ENCODE results near the gene RCAN2.

Gene RCAN2

GRCh38 chr6:46376562-46377061 is 114.6 kb downstream of the RCAN2 start:
- H3K4me3 ChIP-seq (ENCODE audit: low read depth, low read length) = no peak overlapping the region
- no peak for DNase-seq (ENCODE audit: low read depth)
- TF ChIP-seq CTCF (IDR thresholded peaks at IDR 0.05; ENCODE audit: low read depth, low read length, missing control alignments) = no peak
- in situ Hi-C loops (cut with HindIII; ENCODE audit: low sequenced_read_pairs) = loop anchor here (5.0 kb wide), 1 partner anchor 34 kb away; no protein-coding TSS in a partner anchor

GRCh38 chr6:46370622-46371021 is 120.6 kb downstream of the RCAN2 start:
- in situ Hi-C loops (cut with HindIII; ENCODE audit: low sequenced_read_pairs) = no loop called here
- no peak for DNase-seq (ENCODE audit: low read depth)
- no peak overlapping the region for H3K4me3 ChIP-seq (ENCODE audit: low read depth, low read length)
- no peak for TF ChIP-seq CTCF (IDR thresholded peaks at IDR 0.05; ENCODE audit: low read depth, low read length, missing control alignments)

- no peak for DNase-seq (ENCODE audit: low read depth)
- no peak for TF ChIP-seq CTCF (IDR thresholded peaks at IDR 0.05; ENCODE audit: low read depth, low read length, missing control alignments)
- in situ Hi-C loops (cut with HindIII; ENCODE audit: low sequenced_read_pairs) = no loop called here
- H3K4me3 ChIP-seq (ENCODE audit: low read depth, low read length) = no peak overlapping the region
These were observed 123.1 kb downstream of the RCAN2 start for GRCh38 chr6:46368169-46368536.

- in situ Hi-C loops (cut with HindIII; ENCODE audit: low sequenced_read_pairs) = no loop called here
- no peak for DNase-seq (ENCODE audit: low read depth)
- H3K4me3 ChIP-seq (ENCODE audit: low read depth, low read length) = no peak overlapping the region
- no peak for TF ChIP-seq CTCF (IDR thresholded peaks at IDR 0.05; ENCODE audit: low read depth, low read length, missing control alignments)
These were observed 123.7 kb downstream of the RCAN2 start for GRCh38 chr6:46367354-46368168.

DNA sequence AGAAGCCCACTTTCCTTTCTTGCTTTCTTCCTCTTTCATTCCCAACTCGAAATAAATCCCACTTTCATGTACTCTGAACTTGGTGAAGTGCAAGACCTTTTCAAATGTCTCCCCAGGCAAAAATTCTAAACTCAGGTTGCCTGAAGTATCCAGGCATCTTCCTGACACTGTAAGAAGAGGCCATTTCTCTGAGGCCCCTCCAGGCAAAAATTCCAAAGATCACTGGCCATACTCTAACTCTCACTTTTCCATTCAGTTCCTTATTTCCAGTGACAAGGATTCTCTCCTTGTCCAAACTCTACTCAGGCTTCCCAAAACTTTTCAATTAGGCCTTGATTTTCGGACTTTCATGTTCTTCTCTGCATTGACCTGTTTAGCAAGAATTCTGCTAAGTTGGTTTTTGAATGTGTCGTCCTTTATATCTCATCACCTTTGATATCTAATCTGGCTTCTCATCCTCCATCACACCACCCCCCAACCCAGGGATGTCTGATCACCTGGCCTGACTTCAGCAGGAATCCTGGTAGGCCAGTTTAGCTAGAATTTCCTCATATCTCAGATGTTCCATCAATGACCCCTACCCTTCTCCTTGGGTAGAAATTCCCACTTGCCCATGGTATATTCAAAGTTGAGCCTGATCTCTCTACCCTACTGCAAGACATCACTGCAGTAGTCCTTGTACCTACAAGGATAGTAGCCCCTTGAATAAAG is 124.9 kb downstream of the RCAN2 start:
- in situ Hi-C loops (cut with HindIII; ENCODE audit: low sequenced_read_pairs) = no loop called here
- H3K4me3 ChIP-seq (ENCODE audit: low read depth, low read length) = no peak overlapping the region

More for the DNA sequence above, 124.9 kb downstream of the RCAN2 start:
- DNase-seq (ENCODE audit: low read depth) = no peak
- no peak for TF ChIP-seq CTCF (IDR thresholded peaks at IDR 0.05; ENCODE audit: low read depth, low read length, missing control alignments)
